Calu3 (cell line): ENCODE data around the gene CNOT2. TPM values are rescaled to one million over a fixed set of nuclear protein-coding genes. Genes with fewer than 3 reads are reported as not detected.

Source experiments
- BruUV-seq: library from RNA; stranded (reverse); fragments of 400-500 nt; replicated peaks from 2 replicates; lab custom pipeline; 2021; lab: Mats Ljungman, UMichigan
- CTCF ChIA-PET: fragments of 300-600 bp; sonication (Branson Sonifier 250); formaldehyde crosslinking; loops from one replicate; lab custom pipeline; 2022; ENCODE audit warnings: antibody characterized with exemption; lab: Charles Lee
- DNase-seq: peaks from one replicate; pipeline ENCODE4 v3.0.0; 2022
- H3K27ac Mint-ChIP-seq: one replicate; pipeline ENCODE4 v1.8.0; 2022; ENCODE audit warnings: mixed read lengths; ENCODE audit not compliant: unreplicated experiment
- H3K27me3 Mint-ChIP-seq: one replicate; pipeline ENCODE4 v1.8.0; 2022; ENCODE audit warnings: mixed read lengths; ENCODE audit not compliant: unreplicated experiment
- H3K36me3 Mint-ChIP-seq: one replicate; pipeline ENCODE4 v1.8.0; 2022; ENCODE audit warnings: mild to moderate bottlenecking, moderate library complexity, mixed read lengths; ENCODE audit not compliant: insufficient read depth, unreplicated experiment
- H3K4me1 Mint-ChIP-seq: one replicate; pipeline ENCODE4 v1.8.0; 2022; ENCODE audit warnings: mild to moderate bottlenecking, low read depth, mixed read lengths; ENCODE audit not compliant: unreplicated experiment
- H3K4me3 Mint-ChIP-seq: one replicate; pipeline ENCODE4 v1.8.0; 2022; ENCODE audit warnings: mild to moderate bottlenecking, low read depth, moderate library complexity, mixed read lengths; ENCODE audit not compliant: unreplicated experiment
- H3K9me3 Mint-ChIP-seq: one replicate; pipeline ENCODE4 v1.8.0; 2022; ENCODE audit warnings: low read depth, mixed read lengths; ENCODE audit not compliant: unreplicated experiment
- CTCF ChIP-seq: fragments of 200-600 bp; IDR thresholded peaks from one replicate; pipeline ENCODE4 v1.8.0; 2022; ENCODE audit warnings: antibody characterized with exemption; ENCODE audit not compliant: unreplicated experiment
- intact Hi-C: fragments of 100-400 bp; cut with micrococcal nuclease; formaldehyde crosslinking; loops from one replicate; pipeline ENCODE4 v1.10.0; 2022; ENCODE audit not compliant: unreplicated experiment
- total RNA-seq: library from RNA; stranded (reverse); gene quantifications from 2 replicates; pipeline ENCODE4 v1.2.3, GENCODE V29; 2022

CNOT2 gene
- total RNA-seq, 1 experiment from 2014 or later = 126 TPM

DNA sequence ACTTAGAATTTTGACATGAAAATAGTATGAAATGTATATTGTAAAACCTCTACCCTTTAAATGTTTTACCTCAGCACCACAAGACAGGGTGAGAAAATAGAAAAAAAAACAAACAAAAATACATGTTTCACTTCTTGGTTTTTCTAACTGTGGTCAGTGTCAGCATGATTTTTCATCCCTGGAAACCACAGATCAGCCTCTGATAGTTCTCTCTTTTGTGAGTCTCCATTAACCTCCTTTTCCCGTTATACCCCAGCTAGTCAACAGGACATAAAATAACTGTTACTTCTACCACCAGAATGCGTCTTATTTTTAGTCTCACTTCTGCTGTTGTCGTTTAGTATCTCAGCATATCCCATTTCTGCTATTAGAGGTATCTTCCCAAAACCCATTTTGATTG lies 74.5 kb downstream of the CNOT2 start:
- H3K36me3 Mint-ChIP-seq = peaks cover 17% of the 10 kb centered on the region
- intact Hi-C loops = no loop called here
- TF ChIP-seq CTCF = no peak
- H3K9me3 Mint-ChIP-seq = no peaks in the 10 kb centered on the region
- no peaks in the 10 kb centered on the region for H3K4me1 Mint-ChIP-seq
- DNase-seq = no peak
- no peaks in the 10 kb centered on the region for H3K27me3 Mint-ChIP-seq
- CTCF ChIA-PET = no interaction called here
- BruUV-seq = no TSS peak
- H3K4me3 Mint-ChIP-seq = no peak overlapping the region
- no peak overlapping the region for H3K27ac Mint-ChIP-seq

GRCh38 chr12:70319605-70320004 lies 76.4 kb downstream of the CNOT2 start:
- CTCF ChIA-PET = no interaction called here
- TF ChIP-seq CTCF = no peak
- Mint-ChIP-seq H3K4me3 (no peak overlapping the region), H3K27me3 (no peaks in the 10 kb centered on the region), H3K4me1 (peaks cover 1% of the 10 kb centered on the region), H3K9me3 (no peaks in the 10 kb centered on the region), H3K36me3 (peaks cover 11% of the 10 kb centered on the region), H3K27ac (no peak overlapping the region)
- intact Hi-C loops = no loop called here
- BruUV-seq = no TSS peak
- DNase-seq = no peak

- no peak overlapping the region for H3K4me3 Mint-ChIP-seq
- no TSS peak for BruUV-seq
These were observed 78.0 kb downstream of the CNOT2 start for GRCh38 chr12:70321191-70321590.

DNA sequence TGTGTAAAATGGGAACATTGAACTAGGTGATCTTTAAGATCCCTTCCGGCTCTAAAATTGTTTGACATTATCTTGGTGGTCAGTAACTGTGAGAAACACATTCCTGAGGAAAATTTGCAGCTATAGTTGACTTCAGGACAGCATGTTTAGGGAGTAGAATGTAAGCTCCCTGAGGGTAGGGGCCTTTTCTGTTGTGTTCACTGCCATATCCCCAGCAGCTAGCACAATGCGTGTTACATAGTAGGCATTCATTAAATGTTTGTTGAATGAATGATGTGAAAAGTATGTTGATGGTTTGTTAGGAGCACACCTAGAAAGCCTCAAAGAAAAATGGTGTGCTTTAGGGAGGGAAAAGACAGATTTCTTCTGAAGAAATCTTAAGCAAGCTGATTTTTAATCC lies 84.3 kb downstream of the CNOT2 start:
- Mint-ChIP-seq H3K4me1 (peaks cover 28% of the 10 kb centered on the region), H3K27me3 (no peaks in the 10 kb centered on the region), H3K9me3 (peaks cover 2% of the 10 kb centered on the region), H3K27ac (no peak overlapping the region), H3K36me3 (peaks cover 6% of the 10 kb centered on the region), H3K4me3 (no peak overlapping the region)
- no TSS peak for BruUV-seq
- intact Hi-C loops = loop anchor here (2.0 kb wide), 1 partner anchor 15 kb away; no protein-coding TSS in a partner anchor
- DNase-seq = no peak
- TF ChIP-seq CTCF = no peak
- CTCF ChIA-PET = no interaction called here

More at GRCh38 chr12:70321191-70321590, 78.0 kb downstream of the CNOT2 start:
- no peaks in the 10 kb centered on the region for H3K27me3 Mint-ChIP-seq
- no peak overlapping the region for H3K27ac Mint-ChIP-seq
- intact Hi-C loops = no loop called here
- CTCF ChIA-PET = no interaction called here
- no peaks in the 10 kb centered on the region for H3K9me3 Mint-ChIP-seq
- TF ChIP-seq CTCF = no peak
- peaks cover 9% of the 10 kb centered on the region for H3K4me1 Mint-ChIP-seq
- DNase-seq = no peak
- H3K36me3 Mint-ChIP-seq = peaks cover 4% of the 10 kb centered on the region
